Measurements from ENCODE around the gene ITGA2.

DNA sequence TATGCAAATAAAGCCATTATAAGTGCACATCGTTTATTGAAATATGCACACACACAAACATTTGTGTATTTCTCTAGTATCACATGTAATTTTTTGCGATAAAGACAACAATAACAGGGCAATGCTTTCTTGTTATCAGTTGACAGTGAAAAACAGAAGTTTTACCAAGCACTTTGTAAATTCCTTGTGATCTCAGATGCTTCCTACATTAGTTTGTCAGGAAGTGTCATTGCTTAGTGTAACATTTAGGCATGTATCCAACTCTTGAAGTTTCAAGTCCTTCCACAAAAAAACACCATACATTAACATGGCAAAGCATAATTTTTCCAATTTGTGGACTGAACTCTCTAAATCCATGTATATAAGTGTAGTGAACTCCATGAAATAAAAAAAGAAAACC is 74.0 kb downstream of the ITGA2 start:
- TF ChIP-seq, protein P1, sequence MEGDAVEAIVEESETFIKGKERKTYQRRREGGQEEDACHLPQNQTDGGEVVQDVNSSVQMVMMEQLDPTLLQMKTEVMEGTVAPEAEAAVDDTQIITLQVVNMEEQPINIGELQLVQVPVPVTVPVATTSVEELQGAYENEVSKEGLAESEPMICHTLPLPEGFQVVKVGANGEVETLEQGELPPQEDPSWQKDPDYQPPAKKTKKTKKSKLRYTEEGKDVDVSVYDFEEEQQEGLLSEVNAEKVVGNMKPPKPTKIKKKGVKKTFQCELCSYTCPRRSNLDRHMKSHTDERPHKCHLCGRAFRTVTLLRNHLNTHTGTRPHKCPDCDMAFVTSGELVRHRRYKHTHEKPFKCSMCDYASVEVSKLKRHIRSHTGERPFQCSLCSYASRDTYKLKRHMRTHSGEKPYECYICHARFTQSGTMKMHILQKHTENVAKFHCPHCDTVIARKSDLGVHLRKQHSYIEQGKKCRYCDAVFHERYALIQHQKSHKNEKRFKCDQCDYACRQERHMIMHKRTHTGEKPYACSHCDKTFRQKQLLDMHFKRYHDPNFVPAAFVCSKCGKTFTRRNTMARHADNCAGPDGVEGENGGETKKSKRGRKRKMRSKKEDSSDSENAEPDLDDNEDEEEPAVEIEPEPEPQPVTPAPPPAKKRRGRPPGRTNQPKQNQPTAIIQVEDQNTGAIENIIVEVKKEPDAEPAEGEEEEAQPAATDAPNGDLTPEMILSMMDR (IDR thresholded peaks at IDR 0.05; ENCODE audit: poor library complexity): no peak
- TF ChIP-seq EZH2 (IDR thresholded peaks at IDR 0.05; ENCODE audit: borderline replicate concordance) (no peak), EZH2phosphoT487 (IDR thresholded peaks at IDR 0.05; ENCODE audit: low read depth, severe bottlenecking, unreplicated experiment) (no peak)
